WTC11 (cell line): ENCODE measurements around the gene FHAD1. TPM values are rescaled to one million over a fixed set of nuclear protein-coding genes. Genes with fewer than 3 reads are reported as not detected.

Experiments
- ATAC-seq: fragments of 200-7000 bp; cut with Tn5 transposase; 2 replicates; pipeline ENCODE4 v1.10.0; 2021; ENCODE audit warnings: mild to moderate bottlenecking, moderate library complexity
- CTCF ChIA-PET: fragments of 300-600 bp; sonication (Branson Sonifier 250); formaldehyde crosslinking; loops from one replicate; lab custom pipeline; 2021; ENCODE audit warnings: antibody characterized with exemption; lab: Charles Lee
- POLR2A ChIA-PET: fragments of 350-600 bp; sonication (Branson Sonifier 250); formaldehyde crosslinking; loops from one replicate; lab custom pipeline; 2021; ENCODE audit warnings: antibody characterized with exemption; lab: Charles Lee
- DNase-seq: peaks from one replicate; pipeline ENCODE4 v3.0.0; 2021; ENCODE audit warnings: low spot score
- H3K27ac Mint-ChIP-seq: 2 replicates; pipeline ENCODE4 v1.8.0; 2021; ENCODE audit warnings: mixed read lengths
- H3K27me3 Mint-ChIP-seq: 2 replicates; pipeline ENCODE4 v1.8.0; 2021; ENCODE audit warnings: low read depth, mild to moderate bottlenecking, moderate library complexity, mixed read lengths
- H3K36me3 Mint-ChIP-seq: 2 replicates; pipeline ENCODE4 v1.8.0; 2021; ENCODE audit warnings: mixed read lengths
- H3K4me1 Mint-ChIP-seq: 2 replicates; pipeline ENCODE4 v1.8.0; 2022; ENCODE audit warnings: mixed read lengths
- H3K4me3 Mint-ChIP-seq: 2 replicates; pipeline ENCODE4 v1.8.0; 2021; ENCODE audit warnings: mild to moderate bottlenecking, moderate library complexity, mixed read lengths
- H3K9me3 Mint-ChIP-seq: 2 replicates; pipeline ENCODE4 v1.8.0; 2021; ENCODE audit warnings: mixed read lengths
- AFF4 ChIP-seq: sonication (generic); formaldehyde crosslinking; IDR thresholded peaks from 2 replicates; pipeline ENCODE4 v1.8.1; 2023; ENCODE audit warnings: mild to moderate bottlenecking, missing genetic modification reagents, borderline replicate concordance
- AR ChIP-seq: fragments of 250-450 bp; sonication (Bioruptor Pico); IDR thresholded peaks from 2 replicates; pipeline ENCODE4 v1.9.0; 2021; ENCODE audit warnings: mild to moderate bottlenecking
- ATF3 ChIP-seq: sonication (generic); formaldehyde crosslinking; conservative IDR thresholded peaks from 2 replicates; pipeline ENCODE4 v1.8.1; 2022; ENCODE audit warnings: mild to moderate bottlenecking, missing genetic modification reagents
- CREM ChIP-seq: sonication (generic); formaldehyde crosslinking; IDR thresholded peaks from 2 replicates; pipeline ENCODE4 v1.8.1; 2022; ENCODE audit warnings: mild to moderate bottlenecking, missing genetic modification reagents, moderate library complexity
- ELF4 ChIP-seq: sonication (generic); formaldehyde crosslinking; IDR thresholded peaks from 2 replicates; pipeline ENCODE4 v1.8.1; 2022; ENCODE audit warnings: low read depth, mild to moderate bottlenecking, moderate library complexity, missing genetic modification reagents
- ERG ChIP-seq: fragments of 250-450 bp; sonication (Bioruptor Pico); IDR thresholded peaks from 2 replicates; pipeline ENCODE4 v1.8.0; 2021; ENCODE audit warnings: mild to moderate bottlenecking
- GRHL2 ChIP-seq: fragments of 250-450 bp; sonication (Bioruptor Pico); IDR thresholded peaks from 2 replicates; pipeline ENCODE4 v1.8.0; 2022; ENCODE audit warnings: mild to moderate bottlenecking, moderate library complexity; ENCODE audit not compliant: insufficient replicate concordance, severe bottlenecking
- MAX ChIP-seq: sonication (generic); formaldehyde crosslinking; IDR thresholded peaks from 2 replicates; pipeline ENCODE4 v1.8.0; 2022; ENCODE audit warnings: mild to moderate bottlenecking, missing genetic modification reagents
- RELA ChIP-seq: sonication (generic); formaldehyde crosslinking; IDR thresholded peaks from 2 replicates; pipeline ENCODE4 v1.8.1; 2022; ENCODE audit warnings: missing genetic modification reagents, mild to moderate bottlenecking, borderline replicate concordance
- SMAD3 ChIP-seq: sonication (generic); formaldehyde crosslinking; IDR thresholded peaks from 2 replicates; pipeline ENCODE4 v1.8.0; 2022; ENCODE audit warnings: missing genetic modification reagents, mild to moderate bottlenecking, borderline replicate concordance
- TP53 ChIP-seq: sonication (generic); formaldehyde crosslinking; IDR thresholded peaks from 2 replicates; pipeline ENCODE4 v1.8.1; 2023; ENCODE audit warnings: mild to moderate bottlenecking, missing genetic modification reagents
- USF1 ChIP-seq: sonication (generic); formaldehyde crosslinking; IDR thresholded peaks from 2 replicates; pipeline ENCODE4 v1.8.0; 2022; ENCODE audit warnings: mild to moderate bottlenecking, missing genetic modification reagents
- ZNF396 ChIP-seq: fragments of 250-450 bp; sonication (Bioruptor Pico); IDR thresholded peaks from 2 replicates; pipeline ENCODE4 v1.8.0; 2021; ENCODE audit warnings: mild to moderate bottlenecking, moderate library complexity, borderline replicate concordance
- ZNF423 ChIP-seq: fragments of 250-450 bp; sonication (Bioruptor Pico); IDR thresholded peaks from 2 replicates; pipeline ENCODE4 v2.1.2; 2022; ENCODE audit warnings: mild to moderate bottlenecking, moderate library complexity
- ZNF512 ChIP-seq: sonication (generic); formaldehyde crosslinking; IDR thresholded peaks from 2 replicates; pipeline ENCODE4 v1.8.1; 2022; ENCODE audit warnings: missing genetic modification reagents, borderline replicate concordance
- total RNA-seq: library from RNA; stranded (reverse); gene quantifications from 3 replicates; pipeline ENCODE4 v1.2.3, GENCODE V29; 2021
- TF ChIP-seq, protein P1 (sequence below): sonication (generic); formaldehyde crosslinking; IDR thresholded peaks from 2 replicates; pipeline ENCODE4 v1.8.1; 2022; ENCODE audit warnings: mild to moderate bottlenecking, missing genetic modification reagents, moderate library complexity, borderline replicate concordance
- TF ChIP-seq, protein P2 (sequence below): sonication (generic); formaldehyde crosslinking; IDR thresholded peaks from 2 replicates; pipeline ENCODE4 v1.8.1; 2023; ENCODE audit warnings: mild to moderate bottlenecking, missing genetic modification reagents

FHAD1 gene
- total RNA-seq, 1 experiment from 2014 or later, result 3.0 TPM

DNA sequence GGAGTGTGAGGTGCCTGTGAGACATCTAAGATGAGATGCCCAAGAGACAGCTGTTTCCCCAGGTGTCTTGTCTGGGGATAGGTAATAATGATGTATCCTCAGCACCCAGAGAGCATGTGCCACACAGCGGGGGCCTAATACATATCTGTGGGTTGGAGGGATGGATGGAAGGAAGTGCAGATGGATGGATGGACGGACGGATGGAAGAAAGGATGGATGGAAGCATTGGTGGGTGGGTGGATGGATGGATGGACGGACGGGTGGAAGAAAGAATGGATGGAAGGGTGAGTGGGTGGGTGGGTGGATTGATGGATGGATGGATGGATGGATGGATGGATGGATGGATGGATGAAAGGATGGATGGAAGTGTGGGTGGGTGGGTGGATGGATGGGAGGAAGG lies 84.2 kb downstream of the FHAD1 start:
- no peak for DNase-seq
- CTCF ChIA-PET, result interaction anchor here (1.4 kb wide), 1 partner anchor 8 kb away, joined by 6 read pairs; no protein-coding TSS in a partner anchor
- POLR2A ChIA-PET, result no interaction called here
- no peak overlapping the region for H3K4me3 Mint-ChIP-seq
- TF ChIP-seq ERG (CRISPR knock-in tag), result no peak
- no peak for TF ChIP-seq ZNF512
- TF ChIP-seq ELF4 (CRISPR knock-in tag), result no peak
- TF ChIP-seq CREM (CRISPR knock-in tag), result no peak
- TF ChIP-seq SMAD3 (CRISPR knock-in tag), result no peak
- TF ChIP-seq ZNF423 (CRISPR knock-in tag), result no peak
- TF ChIP-seq, protein P1, sequence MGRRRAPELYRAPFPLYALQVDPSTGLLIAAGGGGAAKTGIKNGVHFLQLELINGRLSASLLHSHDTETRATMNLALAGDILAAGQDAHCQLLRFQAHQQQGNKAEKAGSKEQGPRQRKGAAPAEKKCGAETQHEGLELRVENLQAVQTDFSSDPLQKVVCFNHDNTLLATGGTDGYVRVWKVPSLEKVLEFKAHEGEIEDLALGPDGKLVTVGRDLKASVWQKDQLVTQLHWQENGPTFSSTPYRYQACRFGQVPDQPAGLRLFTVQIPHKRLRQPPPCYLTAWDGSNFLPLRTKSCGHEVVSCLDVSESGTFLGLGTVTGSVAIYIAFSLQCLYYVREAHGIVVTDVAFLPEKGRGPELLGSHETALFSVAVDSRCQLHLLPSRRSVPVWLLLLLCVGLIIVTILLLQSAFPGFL, result no peak
- no peak for TF ChIP-seq USF1 (CRISPR knock-in tag)
- TF ChIP-seq AFF4 (CRISPR knock-in tag), result no peak
- TF ChIP-seq MAX (CRISPR knock-in tag), result no peak
- TF ChIP-seq AR (CRISPR knock-in tag), result no peak
- TF ChIP-seq GRHL2, result no peak
- no peak for TF ChIP-seq ZNF396 (CRISPR knock-in tag)
- no peak for TF ChIP-seq TP53 (CRISPR knock-in tag)
- TF ChIP-seq RELA (CRISPR knock-in tag), result no peak
- TF ChIP-seq ATF3, result no peak
- TF ChIP-seq, protein P2, sequence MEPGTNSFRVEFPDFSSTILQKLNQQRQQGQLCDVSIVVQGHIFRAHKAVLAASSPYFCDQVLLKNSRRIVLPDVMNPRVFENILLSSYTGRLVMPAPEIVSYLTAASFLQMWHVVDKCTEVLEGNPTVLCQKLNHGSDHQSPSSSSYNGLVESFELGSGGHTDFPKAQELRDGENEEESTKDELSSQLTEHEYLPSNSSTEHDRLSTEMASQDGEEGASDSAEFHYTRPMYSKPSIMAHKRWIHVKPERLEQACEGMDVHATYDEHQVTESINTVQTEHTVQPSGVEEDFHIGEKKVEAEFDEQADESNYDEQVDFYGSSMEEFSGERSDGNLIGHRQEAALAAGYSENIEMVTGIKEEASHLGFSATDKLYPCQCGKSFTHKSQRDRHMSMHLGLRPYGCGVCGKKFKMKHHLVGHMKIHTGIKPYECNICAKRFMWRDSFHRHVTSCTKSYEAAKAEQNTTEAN (CRISPR knock-in tag), result no peak
- H3K27me3 Mint-ChIP-seq, result peaks cover 4% of the 10 kb centered on the region; the same call in 1 of the 2 replicates
- H3K27ac Mint-ChIP-seq, result no peak overlapping the region
- H3K36me3 Mint-ChIP-seq, result no peaks in the 10 kb centered on the region
- no peaks in the 10 kb centered on the region for H3K4me1 Mint-ChIP-seq
- ATAC-seq, result no peak
- H3K9me3 Mint-ChIP-seq, result no peaks in the 10 kb centered on the region
